K562 (cell line): ENCODE measurements around the gene SENP3. TPM values are rescaled to one million over a fixed set of nuclear protein-coding genes. Genes with fewer than 3 reads are reported as not detected.

Experiments used
- ATAC-seq: fragments of 200-7000 bp; cut with Tn5 transposase; 3 replicates; pipeline ENCODE4 v1.9.1; 2020; ENCODE audit warnings: moderate library complexity
- BruUV-seq: library from RNA; stranded (reverse); fragments of 400-500 nt; replicated peaks from 2 replicates; lab custom pipeline; 2021; lab: Mats Ljungman, UMichigan
- CTCF ChIA-PET: fragments of 300-600 bp; formaldehyde crosslinking; extraction: SDS; loops from one replicate; lab custom pipeline; 2021; ENCODE audit warnings: low intra/inter-chr PET ratio; lab: Yijun Ruan, JAX
- POLR2A ChIA-PET: fragments of 300-600, 350-650 bp; sonication (Branson Sonifier 250); formaldehyde crosslinking; extraction: SDS; loops from one replicate; lab custom pipeline; 2021; ENCODE audit warnings: antibody characterized with exemption, inconsistent platforms; lab: Yijun Ruan, JAX
- DNase-seq, 4 experiments: peaks; one replicate each; pipeline versions ENCODE4 v3.0.0 to v3.0.0-alpha.2; 2011 to 2018; ENCODE audit warnings: low spot score in 3 of 4, mixed read lengths in 3 of 4; ENCODE audit errors: extremely low read depth in 1 of 4
- FAIRE-seq: peaks from 2 replicates; lab custom pipeline; 2011; peaks lifted over from hg19 to GRCh38; lab: Jason Lieb, UNC
- H2AFZ ChIP-seq: 2 replicates; pipeline ENCODE4 v1.6.0; 2011; ENCODE audit warnings: low read depth, low read length, control low read depth, inconsistent platforms
- H3K27ac ChIP-seq: fragments of 200-600 bp; 3 replicates; pipeline ENCODE4 v1.8.0; 2011; ENCODE audit warnings: low read depth, mild to moderate bottlenecking, control low read depth, inconsistent platforms, low read length, moderate library complexity, mixed read lengths; ENCODE audit errors: extremely low read depth
- H3K27me3 ChIP-seq, 2 experiments: fragments of 300-600 bp in 1 of 2; 2 replicates in 1 of 2; 3 replicates in 1 of 2; pipeline versions ENCODE4 v1.6.0 to v1.8.0; 2011; ENCODE audit warnings: inconsistent platforms in 2 of 2, low read length in 2 of 2, mild to moderate bottlenecking in 1 of 2, mixed read lengths in 1 of 2, moderate library complexity in 1 of 2; ENCODE audit not compliant: control insufficient read depth in 2 of 2, insufficient read depth in 2 of 2
- H3K36me3 ChIP-seq: fragments of 300-600 bp; 3 replicates; pipeline ENCODE4 v1.8.0; 2011; ENCODE audit warnings: mild to moderate bottlenecking, low read length, inconsistent platforms; ENCODE audit not compliant: control insufficient read depth, insufficient read depth
- H3K4me1 ChIP-seq, 2 experiments: fragments of 200-600 bp in 1 of 2; replicated peaks in 1 of 2; 2 replicates in 1 of 2; 3 replicates in 1 of 2; pipeline versions ENCODE4 v1.5.1 to v1.8.0; 2011; ENCODE audit warnings: inconsistent platforms in 2 of 2, low read length in 2 of 2, mild to moderate bottlenecking in 1 of 2, mixed read lengths in 1 of 2, moderate library complexity in 1 of 2; ENCODE audit not compliant: control insufficient read depth in 2 of 2, insufficient read depth in 2 of 2
- H3K4me2 ChIP-seq: 2 replicates; pipeline ENCODE4 v1.6.1; 2011; ENCODE audit warnings: low read length, control low read depth, inconsistent platforms, mixed read lengths; ENCODE audit not compliant: insufficient read depth
- H3K4me3 ChIP-seq: fragments of 200-600 bp; sonication (generic), shearing (Covaris generic); 2 replicates; pipeline ENCODE4 v1.5.1; 2016; ENCODE audit warnings: control low read depth, inconsistent platforms
- H3K79me2 ChIP-seq: fragments of 200-600 bp; 3 replicates; pipeline ENCODE4 v1.8.0; 2011; ENCODE audit warnings: low read length, inconsistent platforms; ENCODE audit not compliant: control insufficient read depth, insufficient read depth
- H3K9ac ChIP-seq, 2 experiments: 2 replicates each; pipeline versions ENCODE4 v1.6.0 to v1.6.1; 2011; ENCODE audit warnings: low read depth in 2 of 2, low read length in 2 of 2, control low read depth in 1 of 2, inconsistent platforms in 1 of 2, mild to moderate bottlenecking in 1 of 2, mixed read lengths in 1 of 2; ENCODE audit not compliant: insufficient read depth in 1 of 2
- H3K9me1 ChIP-seq: one replicate; pipeline ENCODE4 v1.6.0; 2011; ENCODE audit warnings: inconsistent platforms, mild to moderate bottlenecking, low read length, moderate library complexity; ENCODE audit not compliant: control insufficient read depth, insufficient read depth
- H3K9me3 ChIP-seq: replicated peaks from 2 replicates; pipeline ENCODE4 v1.5.1; 2011; ENCODE audit warnings: low read depth, low read length, inconsistent platforms; ENCODE audit not compliant: control insufficient read depth, insufficient read depth
- H4K20me1 ChIP-seq: replicated peaks from 2 replicates; pipeline ENCODE4 v1.6.1; 2011; ENCODE audit warnings: low read length, inconsistent platforms, mixed read lengths; ENCODE audit not compliant: control insufficient read depth, insufficient read depth
- CBX2 ChIP-seq: fragments of 200-600 bp; sonication (generic); IDR thresholded peaks from one replicate; pipeline ENCODE4 v1.6.1; 2012; ENCODE audit warnings: mild to moderate bottlenecking, low read length, inconsistent platforms; ENCODE audit not compliant: insufficient read depth, poor library complexity, severe bottlenecking
- DACH1 ChIP-seq: fragments of 450-650 bp; IDR thresholded peaks from 2 replicates; pipeline ENCODE4 v1.6.1; 2018; ENCODE audit not compliant: partially characterized antibody
- GATAD2A ChIP-seq: fragments of 450-650 bp; IDR thresholded peaks from 2 replicates; pipeline ENCODE4 v1.6.1; 2017
- KDM1A ChIP-seq, 2 experiments: fragments of 450-650 bp; IDR thresholded peaks; 2 replicates each; pipeline ENCODE4 v1.6.1; 2016; ENCODE audit warnings: mild to moderate bottlenecking in 2 of 2
- MEIS2 ChIP-seq: fragments of 450-650 bp; IDR thresholded peaks from 2 replicates; pipeline ENCODE4 v1.6.1; 2014; ENCODE audit warnings: mild to moderate bottlenecking; ENCODE audit not compliant: partially characterized antibody
- MXI1 ChIP-seq: IDR thresholded peaks from 2 replicates; pipeline ENCODE4 v1.6.1; 2011; ENCODE audit warnings: low read depth, mild to moderate bottlenecking, improper control_type of control experiment, low read length
- NCOR1 ChIP-seq: fragments of 450-650 bp; IDR thresholded peaks from 2 replicates; pipeline ENCODE4 v1.6.1; 2016; ENCODE audit warnings: mild to moderate bottlenecking, moderate library complexity
- POLR2G ChIP-seq: fragments of 200-400 bp; formaldehyde crosslinking; IDR thresholded peaks from 2 replicates; pipeline ENCODE4 v1.6.1; 2017; ENCODE audit warnings: low read depth, mild to moderate bottlenecking, antibody characterized with exemption, low read length, moderate library complexity
- TCF7 ChIP-seq: sonication (generic); IDR thresholded peaks from 2 replicates; pipeline ENCODE4 v1.6.1; 2016; ENCODE audit warnings: antibody characterized with exemption, borderline replicate concordance
- ZKSCAN1 ChIP-seq: fragments of 150-350 bp; IDR thresholded peaks from 2 replicates; pipeline ENCODE4 v1.6.1; 2016; ENCODE audit warnings: low read depth, low read length
- WGBS: fragments of 100-300 bp; shearing (Covaris generic); methylation state at CpG from one replicate; pipeline ENCODE4 v1.1.6; 2016; ENCODE audit warnings: low coverage, mixed read lengths; ENCODE audit not compliant: insufficient coverage; ENCODE audit errors: missing lambda C conversion rate; 5-methylcytosine and 5-hydroxymethylcytosine counted together
- in situ Hi-C: fragments of 300-500 bp; cut with MboI; formaldehyde crosslinking; loops from 4 replicates; pipeline ENCODE4 v1.15.0; 2018; ENCODE audit warnings: inconsistent platforms, mixed read lengths
- intact Hi-C: fragments of 100-400 bp; cut with micrococcal nuclease; formaldehyde crosslinking; loops from 2 replicates; pipeline ENCODE4 v1.14.2; 2022
- polyA plus RNA-seq, 8 experiments: library from polyadenylated mRNA; depleted of rRNA in 4 of 8; stranded (reverse) in 5 of 8; unstranded in 3 of 8; fragments of >200 nt; fragmentation: Nextera tagmentation in 2 of 8; fragmentation: Illumina TruSeq in 1 of 8; extraction: Ambion mirVana in 2 of 8; extraction: Trizol in 1 of 8; gene quantifications; 2 replicates each; pipeline versions ENCODE4 v1.2.1 to v1.2.3, GENCODE V29; 2011 to 2014; ENCODE audit warnings: inconsistent platforms in 1 of 8, missing spikeins in 1 of 8
- total RNA-seq, 7 experiments: library from RNA; depleted of rRNA in 6 of 7; stranded (reverse); fragments of >200 nt in 6 of 7; fragmentation: Illumina TruSeq in 2 of 7; extraction: Trizol in 2 of 7; gene quantifications; 2 replicates each; pipeline versions ENCODE4 v1.2.1 to v1.2.3, GENCODE V29; 2011 to 2021; ENCODE audit warnings: low replicate concordance in 1 of 7
- TF ChIP-seq, protein P1 (sequence below): fragments of 250-450 bp; sonication (Bioruptor Pico); IDR thresholded peaks from 2 replicates; pipeline ENCODE4 v1.5.1; 2021; ENCODE audit warnings: mild to moderate bottlenecking
- TF ChIP-seq, protein P2 (sequence below): sonication (generic); formaldehyde crosslinking; IDR thresholded peaks from 2 replicates; pipeline ENCODE4 v1.8.1; 2022; ENCODE audit warnings: missing genetic modification reagents

SENP3 gene
- total and polyA plus RNA-seq, 9 of the 15 experiments (the other 6 are each of a cell fraction or from before 2014, with no cell fraction given), result 0.63 to 102 (median 78.8) TPM

DNA sequence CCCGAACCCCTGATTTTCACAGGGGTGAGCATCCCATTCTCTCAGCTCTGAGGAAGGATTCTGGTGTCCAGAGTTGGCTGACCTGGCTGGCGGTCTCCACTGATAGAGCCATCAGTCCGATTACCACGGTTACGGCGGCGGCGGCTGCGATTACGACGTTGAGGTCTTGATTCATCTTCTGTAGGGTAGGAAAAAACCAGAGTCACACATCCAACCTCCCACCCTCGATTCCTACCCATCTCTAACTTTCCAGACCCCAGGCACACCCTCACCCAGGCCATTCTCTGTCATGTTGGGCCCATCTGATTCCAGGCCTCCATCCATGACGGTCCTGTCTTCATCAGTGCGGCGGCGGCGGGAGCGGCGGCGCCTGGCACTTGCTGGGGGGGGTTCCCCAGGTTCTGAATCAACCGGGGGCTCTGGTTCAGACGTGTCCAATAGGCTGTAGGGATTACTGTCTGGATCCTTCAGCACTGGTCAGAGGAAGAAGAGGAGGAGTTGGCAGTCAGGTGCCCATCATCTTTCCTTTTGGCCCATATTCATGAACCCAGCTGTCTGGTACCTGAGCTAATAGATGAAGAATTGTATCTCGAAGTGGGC, 30.8 kb downstream of the SENP3 start:
- H2AFZ ChIP-seq, result no peak overlapping the region
- FAIRE-seq, result no peak
- TF ChIP-seq POLR2G (peak; percentile 53; the same call in 1 of the 2 replicates), MEIS2 (no peak)
- H3K27me3 ChIP-seq, result no peaks in the 10 kb centered on the region
- H3K9ac ChIP-seq, result no peak overlapping the region
- no peaks in the 10 kb centered on the region for H4K20me1 ChIP-seq
- peaks cover 92% of the 10 kb centered on the region for H3K36me3 ChIP-seq
- H3K9me1 ChIP-seq, result no peaks in the 10 kb centered on the region
- no peak for ATAC-seq
- H3K4me1 ChIP-seq, result peaks cover 11 to 25% of the 10 kb centered on the region in 2 experiments; a peak in 4 of 5 replicates
- BruUV-seq, result no TSS peak
- H3K4me3 ChIP-seq, result no peak overlapping the region
- H3K79me2 ChIP-seq, result peaks cover 16% of the 10 kb centered on the region; the same call in 2 of the 3 replicates
- intact Hi-C loops, result no loop called here
- ChIA-PET POLR2A (interaction anchor here (0.7 to 1.5 kb wide), 2 partner anchors 8 to 13 kb away, joined by 4 read pairs; partner anchors contain the start of gene MPDU1), CTCF (no interaction called here)
- H3K9me3 ChIP-seq, result no peaks in the 10 kb centered on the region
- no peak overlapping the region for H3K27ac ChIP-seq
- H3K4me2 ChIP-seq, result no peak overlapping the region
- no peak for DNase-seq
- WGBS, result 90% methylated on average over 16 of the region's 23 CpGs
- in situ Hi-C loops, result no loop called here

DNA sequence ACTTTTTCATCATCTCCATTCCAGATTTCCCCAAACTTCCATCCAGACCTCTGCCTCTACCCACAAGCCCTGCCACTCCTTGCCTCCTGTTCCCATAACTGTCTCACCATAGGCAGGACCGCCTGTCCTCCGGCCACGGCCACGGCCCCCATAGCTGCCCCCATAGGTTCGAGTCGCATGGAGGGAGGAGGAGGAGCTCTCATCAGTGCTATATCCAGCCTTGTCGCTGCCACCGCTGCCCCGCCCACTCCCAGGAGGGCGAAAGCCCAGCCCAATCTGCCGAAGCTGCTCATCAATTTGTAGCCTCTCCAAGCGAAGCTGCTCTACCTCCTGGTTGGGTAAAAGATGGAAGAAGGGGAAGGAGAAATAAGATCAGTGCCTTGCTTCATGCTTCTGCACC, 31.6 kb downstream of the SENP3 start:
- Histone ChIP-seq H3K79me2 (peaks cover 8% of the 10 kb centered on the region; the same call in 1 of the 3 replicates), H3K27ac (no peak overlapping the region), H3K4me2 (no peak overlapping the region), H3K4me1 (peaks cover 4 to 18% of the 10 kb centered on the region in 2 experiments; a peak in 2 of 5 replicates), H2AFZ (no peak overlapping the region), H3K36me3 (peaks cover 85% of the 10 kb centered on the region; the same call in 2 of the 3 replicates), H3K27me3 (no peaks in the 10 kb centered on the region), H4K20me1 (no peaks in the 10 kb centered on the region), H3K9me3 (no peaks in the 10 kb centered on the region), H3K9ac (no peak overlapping the region), H3K4me3 (no peak overlapping the region), H3K9me1 (no peaks in the 10 kb centered on the region)
- POLR2A ChIA-PET, result interaction anchor here (0.6 to 1.5 kb wide), 2 partner anchors 9 kb away, joined by 4 read pairs; partner anchors contain the start of gene MPDU1
- 78% methylated on average over 3 of the region's 12 CpGs for WGBS
- CTCF ChIA-PET, result no interaction called here
- intact Hi-C loops, result no loop called here
- ATAC-seq (no peak), FAIRE-seq (no peak), DNase-seq (no peak)
- in situ Hi-C loops, result no loop called here
- no TSS peak for BruUV-seq
- TF ChIP-seq DACH1, result no peak
- no peak for TF ChIP-seq CBX2
- no peak for TF ChIP-seq GATAD2A
- TF ChIP-seq TCF7, result no peak
- TF ChIP-seq KDM1A (IDR thresholded peaks at IDR 0.05), result no peak
- TF ChIP-seq NCOR1, result no peak
- TF ChIP-seq, protein P1, sequence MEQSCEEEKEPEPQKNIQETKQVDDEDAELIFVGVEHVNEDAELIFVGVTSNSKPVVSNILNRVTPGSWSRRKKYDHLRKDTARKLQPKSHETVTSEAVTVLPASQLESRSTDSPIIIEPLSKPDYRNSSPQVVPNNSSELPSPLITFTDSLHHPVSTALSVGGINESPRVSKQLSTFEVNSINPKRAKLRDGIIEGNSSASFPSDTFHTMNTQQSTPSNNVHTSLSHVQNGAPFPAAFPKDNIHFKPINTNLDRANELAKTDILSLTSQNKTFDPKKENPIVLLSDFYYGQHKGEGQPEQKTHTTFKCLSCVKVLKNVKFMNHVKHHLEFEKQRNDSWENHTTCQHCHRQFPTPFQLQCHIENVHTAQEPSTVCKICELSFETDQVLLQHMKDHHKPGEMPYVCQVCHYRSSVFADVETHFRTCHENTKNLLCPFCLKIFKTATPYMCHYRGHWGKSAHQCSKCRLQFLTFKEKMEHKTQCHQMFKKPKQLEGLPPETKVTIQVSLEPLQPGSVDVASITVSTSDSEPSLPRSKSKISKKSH, result no peak
- no peak for TF ChIP-seq MXI1
- no peak for TF ChIP-seq ZKSCAN1
- TF ChIP-seq, protein P2, sequence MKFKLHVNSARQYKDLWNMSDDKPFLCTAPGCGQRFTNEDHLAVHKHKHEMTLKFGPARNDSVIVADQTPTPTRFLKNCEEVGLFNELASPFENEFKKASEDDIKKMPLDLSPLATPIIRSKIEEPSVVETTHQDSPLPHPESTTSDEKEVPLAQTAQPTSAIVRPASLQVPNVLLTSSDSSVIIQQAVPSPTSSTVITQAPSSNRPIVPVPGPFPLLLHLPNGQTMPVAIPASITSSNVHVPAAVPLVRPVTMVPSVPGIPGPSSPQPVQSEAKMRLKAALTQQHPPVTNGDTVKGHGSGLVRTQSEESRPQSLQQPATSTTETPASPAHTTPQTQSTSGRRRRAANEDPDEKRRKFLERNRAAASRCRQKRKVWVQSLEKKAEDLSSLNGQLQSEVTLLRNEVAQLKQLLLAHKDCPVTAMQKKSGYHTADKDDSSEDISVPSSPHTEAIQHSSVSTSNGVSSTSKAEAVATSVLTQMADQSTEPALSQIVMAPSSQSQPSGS (CRISPR knock-in tag), result no peak
